ENCODE results near the gene RNFT2. TPM values are rescaled to one million over a fixed set of nuclear protein-coding genes. Genes with fewer than 3 reads are reported as not detected.

RNFT2 gene
- total RNA-seq, 6 experiments from 2014 or later, result 0.09 to 2.1 (median 0.75) TPM

GRCh38 chr12:116797885-116798284 is 59.8 kb downstream of the RNFT2 start:
- H3K4me3 ChIP-seq, result no peak overlapping the region
- intact Hi-C loops (cut with DNase I), result no loop called here
- ATAC-seq, result no peak
- no peak overlapping the region for H3K27ac ChIP-seq
- H3K9me3 ChIP-seq, result no peaks in the 10 kb centered on the region
- H3K27me3 ChIP-seq, result no peaks in the 10 kb centered on the region
- 83% methylated on average over 6 of the region's 6 CpGs for WGBS (ENCODE audit: insufficient coverage, low coverage, low lambda C conversion rate, missing lambda C conversion rate)
- DNase-seq, result no peak
- no peaks in the 10 kb centered on the region for H3K4me1 ChIP-seq
- no peaks in the 10 kb centered on the region for H3K36me3 ChIP-seq
- TF ChIP-seq CTCF (IDR thresholded peaks at IDR 0.05) (no peak), POLR2A (IDR thresholded peaks at IDR 0.05) (no peak)

GRCh38 chr12:116798719-116799118 is 60.6 kb downstream of the RNFT2 start:
- H3K4me3 ChIP-seq, result no peak overlapping the region
- no peak for TF ChIP-seq POLR2A (IDR thresholded peaks at IDR 0.05)
- TF ChIP-seq CTCF (IDR thresholded peaks at IDR 0.05), result no peak
- H3K4me1 ChIP-seq, result no peaks in the 10 kb centered on the region
- DNase-seq, result no peak
- H3K27ac ChIP-seq, result no peak overlapping the region
- no peak for ATAC-seq
- H3K36me3 ChIP-seq, result no peaks in the 10 kb centered on the region
- H3K9me3 ChIP-seq, result no peaks in the 10 kb centered on the region
- intact Hi-C loops (cut with DNase I), result no loop called here
- no peaks in the 10 kb centered on the region for H3K27me3 ChIP-seq
- 100% methylated on average over 3 of the region's 4 CpGs for WGBS (ENCODE audit: insufficient coverage, low coverage, low lambda C conversion rate, missing lambda C conversion rate)

GRCh38 chr12:116799955-116800354 is 61.8 kb downstream of the RNFT2 start:
- DNase-seq (no peak), ATAC-seq (no peak)
- intact Hi-C loops (cut with DNase I), result no loop called here
- no peaks in the 10 kb centered on the region for H3K27me3 ChIP-seq
- no peak overlapping the region for H3K4me3 ChIP-seq
- WGBS (ENCODE audit: insufficient coverage, low coverage, low lambda C conversion rate, missing lambda C conversion rate), result 76% methylated on average over 5 of the region's 6 CpGs
- no peaks in the 10 kb centered on the region for H3K4me1 ChIP-seq
- TF ChIP-seq CTCF (IDR thresholded peaks at IDR 0.05) (no peak), POLR2A (IDR thresholded peaks at IDR 0.05) (no peak)
- no peak overlapping the region for H3K27ac ChIP-seq
- H3K36me3 ChIP-seq, result no peaks in the 10 kb centered on the region
- H3K9me3 ChIP-seq, result no peaks in the 10 kb centered on the region

GRCh38 chr12:116800918-116801317 is 62.8 kb downstream of the RNFT2 start:
- no peaks in the 10 kb centered on the region for H3K36me3 ChIP-seq
- H3K4me1 ChIP-seq, result no peaks in the 10 kb centered on the region
- H3K27me3 ChIP-seq, result no peaks in the 10 kb centered on the region
- intact Hi-C loops (cut with DNase I), result no loop called here
- no peak overlapping the region for H3K4me3 ChIP-seq
- ATAC-seq, result no peak
- no peak for DNase-seq
- H3K27ac ChIP-seq, result no peak overlapping the region
- TF ChIP-seq POLR2A (IDR thresholded peaks at IDR 0.05), result no peak
- TF ChIP-seq CTCF (IDR thresholded peaks at IDR 0.05), result no peak
- H3K9me3 ChIP-seq, result no peaks in the 10 kb centered on the region
- WGBS (ENCODE audit: insufficient coverage, low coverage, low lambda C conversion rate, missing lambda C conversion rate), result 81% methylated on average over 2 of the region's 2 CpGs

GRCh38 chr12:116802018-116802417 is 63.9 kb downstream of the RNFT2 start:
- DNase-seq (no peak), ATAC-seq (no peak)
- TF ChIP-seq CTCF (IDR thresholded peaks at IDR 0.05) (no peak), POLR2A (IDR thresholded peaks at IDR 0.05) (no peak)
- H3K9me3 ChIP-seq, result no peaks in the 10 kb centered on the region
- intact Hi-C loops (cut with DNase I), result no loop called here
- no peaks in the 10 kb centered on the region for H3K27me3 ChIP-seq
- H3K4me3 ChIP-seq, result no peak overlapping the region
- 80% methylated on average over 3 of the region's 3 CpGs for WGBS (ENCODE audit: insufficient coverage, low coverage, low lambda C conversion rate, missing lambda C conversion rate)
- no peaks in the 10 kb centered on the region for H3K36me3 ChIP-seq
- no peaks in the 10 kb centered on the region for H3K4me1 ChIP-seq
- no peak overlapping the region for H3K27ac ChIP-seq
